GM21723 (cell line): ENCODE measurements around the gene VAPB.

Experiments used
- ATAC-seq: cut with Tn5 transposase; IDR thresholded peaks from one replicate; pipeline ENCODE4 v1.9.1; 2021; ENCODE audit warnings: mild to moderate bottlenecking, moderate library complexity; ENCODE audit not compliant: unreplicated experiment

The VAPB gene

DNA sequence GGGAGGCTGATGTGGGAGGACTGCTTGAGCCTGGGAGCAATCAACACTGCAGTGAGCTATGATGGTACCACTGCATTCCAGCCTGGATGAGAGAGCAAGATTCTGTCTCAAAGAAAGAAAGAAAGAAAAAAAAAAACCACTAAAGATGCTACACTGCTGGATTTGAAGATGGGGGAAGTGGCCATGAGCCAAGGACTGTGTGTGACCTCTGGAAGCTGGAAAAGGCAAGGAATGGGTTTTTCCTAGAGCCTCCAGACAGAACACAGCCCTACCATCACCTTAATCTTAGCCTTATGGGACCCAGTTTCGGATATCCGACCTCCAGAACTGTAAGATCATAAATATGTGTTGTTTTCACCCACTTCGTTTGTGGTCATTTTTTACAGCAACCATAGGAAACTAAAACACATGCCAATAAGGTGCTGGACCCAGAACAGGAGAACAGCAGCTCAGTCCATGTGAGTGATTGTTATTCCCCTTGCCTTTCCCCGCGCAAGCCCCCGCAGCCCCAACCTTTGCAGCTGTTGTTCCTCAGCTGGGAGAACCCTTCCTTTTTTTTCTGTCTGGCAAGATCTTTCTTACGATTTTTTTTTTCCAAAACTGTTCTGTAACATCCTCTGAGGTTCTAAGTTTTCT lies 11.1 kb upstream of the VAPB start:
- ATAC-seq, result no peak

GRCh38 chr20:58378704-58379103 lies 10.3 kb upstream of the VAPB start:
- no peak for ATAC-seq

DNA sequence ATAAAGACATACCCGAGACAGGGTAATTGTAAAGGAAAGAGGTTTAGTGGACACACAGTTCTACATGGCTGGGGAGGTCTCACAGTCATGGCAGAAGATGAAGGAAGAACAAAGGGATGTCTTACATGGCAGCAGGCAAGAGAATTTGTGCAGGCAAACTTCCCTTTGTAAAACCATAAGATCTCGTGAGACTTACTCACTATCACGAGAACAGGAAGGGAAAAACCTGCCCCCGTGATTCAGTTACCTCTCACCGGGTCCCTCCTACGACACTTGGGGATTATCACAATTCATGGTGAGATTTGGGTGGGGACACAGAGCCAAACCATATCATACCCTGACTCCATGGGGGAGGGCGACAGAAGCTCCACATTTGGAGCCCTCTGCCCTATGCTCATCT lies 7.4 kb upstream of the VAPB start:
- no peak for ATAC-seq

DNA sequence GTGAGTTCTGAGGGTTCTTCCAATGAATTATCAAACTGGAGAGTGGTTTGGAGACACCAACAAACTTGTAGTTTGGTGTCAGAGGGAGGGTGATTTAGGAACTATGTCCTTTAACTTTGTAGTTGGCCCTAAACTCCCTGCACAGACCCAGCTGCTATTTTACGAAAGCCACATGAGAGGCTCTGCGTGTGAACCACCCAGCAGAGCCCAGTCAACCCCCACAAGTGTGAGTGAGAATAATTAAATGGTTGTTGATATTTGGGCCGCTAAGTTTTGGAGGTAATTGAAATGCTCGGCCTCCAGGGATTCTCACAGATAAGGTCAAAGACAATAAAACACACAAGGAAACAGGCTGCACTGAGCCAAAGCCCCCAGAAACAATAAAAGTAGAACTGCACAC lies 6.9 kb upstream of the VAPB start:
- no peak for ATAC-seq

DNA sequence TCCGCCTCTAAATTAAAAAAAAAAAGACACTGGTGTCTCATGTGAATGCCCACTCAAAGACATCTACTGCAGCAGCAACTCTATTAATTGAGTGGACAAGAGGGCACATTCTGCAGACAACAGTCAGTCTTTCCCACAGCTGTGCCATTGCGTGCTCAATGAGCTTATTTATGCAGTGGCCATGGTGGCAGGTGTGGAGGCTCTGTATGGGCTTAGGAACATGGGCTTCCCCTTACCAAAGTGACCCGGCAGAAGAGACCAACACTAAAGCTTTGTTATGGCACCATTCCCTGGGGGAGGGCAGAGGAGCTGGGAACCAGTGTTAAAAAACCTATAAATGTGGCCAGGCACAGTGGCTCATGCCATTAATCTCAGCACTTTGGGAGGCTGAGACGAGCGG lies 4.2 kb upstream of the VAPB start:
- no peak for ATAC-seq

DNA sequence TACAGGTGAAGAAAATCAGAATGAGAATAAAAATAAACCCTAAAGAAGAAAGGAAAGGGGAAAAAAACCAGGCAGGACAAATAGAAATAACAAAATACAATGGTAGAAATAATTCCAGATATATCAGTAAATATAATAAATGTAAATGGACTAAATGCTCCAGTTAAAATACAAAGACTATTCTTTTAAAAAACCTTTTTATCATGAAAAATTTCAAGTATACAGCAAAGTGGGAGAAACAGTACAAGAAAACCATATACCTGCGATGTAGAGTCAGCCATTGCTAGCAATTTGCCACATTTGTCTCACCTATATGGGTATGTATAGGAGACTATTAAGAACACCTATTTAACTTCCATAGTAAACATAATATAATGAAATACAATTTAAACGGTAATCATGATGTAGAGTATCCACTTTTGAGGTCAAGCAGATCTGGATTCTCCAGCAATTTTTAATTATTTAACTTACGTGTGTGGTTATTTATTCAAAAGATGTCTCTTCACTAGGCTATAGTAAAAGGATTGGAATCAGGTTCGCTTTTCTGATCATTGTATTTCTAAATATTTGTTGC lies 914 bp upstream of the VAPB start:
- ATAC-seq, result no peak

DNA sequence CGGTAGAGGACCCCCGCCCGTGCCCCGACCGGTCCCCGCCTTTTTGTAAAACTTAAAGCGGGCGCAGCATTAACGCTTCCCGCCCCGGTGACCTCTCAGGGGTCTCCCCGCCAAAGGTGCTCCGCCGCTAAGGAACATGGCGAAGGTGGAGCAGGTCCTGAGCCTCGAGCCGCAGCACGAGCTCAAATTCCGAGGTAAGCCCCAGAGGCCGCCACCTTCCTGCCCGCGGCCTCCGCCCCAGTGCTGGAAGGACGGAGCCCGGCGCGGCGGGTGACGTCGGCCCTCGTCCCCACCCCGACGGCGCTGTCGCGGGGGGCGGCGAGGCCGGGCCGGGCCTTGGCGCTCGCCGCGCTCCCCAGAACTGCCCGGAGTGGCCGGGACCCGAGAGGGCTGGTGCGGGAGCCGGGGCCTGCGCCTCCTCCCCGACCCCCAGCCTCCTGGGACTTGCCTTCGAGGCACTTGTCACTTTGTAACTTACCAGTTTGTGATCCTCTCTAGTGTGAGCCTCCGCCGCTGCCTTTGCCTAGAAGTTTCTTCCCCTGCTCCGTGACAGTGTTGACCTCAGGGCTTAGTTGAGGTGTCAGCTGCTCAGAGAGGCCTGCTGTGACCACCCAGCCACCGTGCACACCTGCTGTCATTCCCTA lies 417 bp downstream of the VAPB start:
- ATAC-seq, result peak; percentile 30

DNA sequence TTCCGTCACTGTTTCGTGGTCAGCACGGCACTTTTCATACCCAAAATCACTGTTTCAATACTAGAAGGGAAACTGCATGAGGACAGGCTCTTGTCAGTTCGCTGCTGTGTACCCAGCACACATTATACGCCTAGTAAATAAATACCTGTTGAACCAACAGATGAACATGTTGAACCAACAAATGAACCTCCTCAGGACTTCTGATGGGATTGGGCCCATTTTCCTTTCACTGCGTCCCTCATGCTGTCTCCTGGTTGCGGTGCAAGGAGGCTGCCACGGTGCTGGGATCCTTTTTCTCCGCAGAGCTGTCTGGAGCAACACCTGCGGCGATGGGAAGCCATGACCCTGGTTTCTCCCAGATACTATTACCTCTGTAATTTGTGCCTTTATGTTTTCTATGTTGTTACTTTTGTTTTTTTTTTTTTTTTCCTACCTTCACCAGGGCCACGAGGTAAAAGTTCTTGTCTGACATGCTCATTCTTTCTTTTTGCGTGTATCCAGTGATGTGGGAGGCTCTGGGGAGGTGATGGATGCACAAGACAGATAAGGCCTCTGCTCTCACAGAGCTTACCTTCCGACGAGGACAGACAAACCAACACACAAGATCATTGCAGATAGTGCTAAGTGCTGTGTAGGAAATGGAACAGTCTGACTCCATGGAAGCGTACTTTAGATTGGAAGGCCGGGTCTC lies 1.1 kb downstream of the VAPB start:
- no peak for ATAC-seq

GRCh38 chr20:58390659-58391035 lies 1.6 kb downstream of the VAPB start:
- ATAC-seq, result no peak

GRCh38 chr20:58392286-58392685 lies 3.3 kb downstream of the VAPB start:
- no peak for ATAC-seq

DNA sequence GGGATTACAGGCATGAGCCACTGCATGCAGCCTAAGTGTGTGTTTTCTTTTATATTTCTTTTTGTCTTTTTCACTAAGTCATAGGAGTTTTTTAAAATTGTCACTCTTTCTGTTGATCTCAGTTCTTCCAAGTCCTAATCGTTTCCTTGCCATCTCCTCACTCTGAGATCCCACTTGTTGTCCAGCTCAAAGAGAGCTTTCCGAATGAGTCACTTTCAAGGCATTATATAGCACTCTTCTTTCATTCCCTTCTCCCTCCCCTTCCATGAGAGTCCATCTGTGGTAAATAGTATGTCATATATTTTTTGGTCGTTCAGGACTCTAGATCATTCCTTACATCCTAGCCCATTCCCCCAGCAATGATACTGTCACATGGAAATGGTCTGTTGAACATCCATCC lies 4.3 kb downstream of the VAPB start:
- no peak for ATAC-seq

GRCh38 chr20:58394801-58395200 lies 5.8 kb downstream of the VAPB start:
- ATAC-seq, result no peak

- no peak for ATAC-seq
Measured at GRCh38 chr20:58395604-58396003, 6.6 kb downstream of the VAPB start.

GRCh38 chr20:58397429-58397828 lies 8.4 kb downstream of the VAPB start:
- ATAC-seq, result no peak

- no peak for ATAC-seq
Measured at GRCh38 chr20:58398254-58398653, 9.2 kb downstream of the VAPB start.

- ATAC-seq, result no peak
Measured at GRCh38 chr20:58399926-58400325, 10.9 kb downstream of the VAPB start.

GRCh38 chr20:58401162-58401561 lies 12.1 kb downstream of the VAPB start:
- ATAC-seq, result no peak

DNA sequence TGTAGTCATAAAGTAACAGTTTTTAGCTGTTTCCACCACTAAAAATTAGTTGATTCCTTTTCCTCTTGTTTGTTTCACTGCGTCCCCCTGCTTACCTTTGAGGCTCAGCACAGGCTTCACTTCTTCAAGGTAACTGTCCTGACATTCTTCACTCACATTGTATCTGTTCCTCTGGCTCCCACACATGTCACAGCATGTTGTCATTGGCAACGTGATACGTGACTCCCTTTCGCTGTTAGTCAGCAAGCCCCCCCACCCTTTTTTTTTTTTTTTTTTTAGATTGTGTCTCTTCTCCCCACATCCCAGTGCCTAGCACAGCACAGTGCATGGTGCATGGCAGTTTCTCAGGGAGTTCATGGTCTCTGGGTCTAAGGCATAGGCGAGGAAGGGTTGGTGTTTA lies 13.3 kb downstream of the VAPB start:
- ATAC-seq, result no peak

DNA sequence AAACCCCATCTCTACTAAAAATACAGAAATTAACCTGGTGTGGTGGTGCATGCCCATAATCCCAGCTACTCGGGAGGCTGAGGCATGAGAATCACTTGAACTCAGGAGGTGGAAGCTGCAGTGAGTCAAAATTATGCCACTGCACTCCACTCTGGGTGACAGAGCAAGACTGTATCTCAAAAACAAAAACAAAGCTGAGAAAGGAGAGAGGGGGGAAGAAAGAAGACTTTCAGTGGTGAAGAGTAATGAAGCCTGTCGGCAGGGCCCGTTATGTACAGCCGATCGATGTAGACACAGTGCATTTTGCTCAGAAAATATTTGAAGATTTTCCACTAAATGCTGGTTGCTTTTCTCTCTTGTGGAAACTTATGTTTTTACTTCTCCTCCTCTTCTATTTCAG lies 13.8 kb downstream of the VAPB start:
- peak; percentile 80 for ATAC-seq

GRCh38 chr20:58403272-58403671 lies 14.2 kb downstream of the VAPB start:
- ATAC-seq, result peak; percentile 20

DNA sequence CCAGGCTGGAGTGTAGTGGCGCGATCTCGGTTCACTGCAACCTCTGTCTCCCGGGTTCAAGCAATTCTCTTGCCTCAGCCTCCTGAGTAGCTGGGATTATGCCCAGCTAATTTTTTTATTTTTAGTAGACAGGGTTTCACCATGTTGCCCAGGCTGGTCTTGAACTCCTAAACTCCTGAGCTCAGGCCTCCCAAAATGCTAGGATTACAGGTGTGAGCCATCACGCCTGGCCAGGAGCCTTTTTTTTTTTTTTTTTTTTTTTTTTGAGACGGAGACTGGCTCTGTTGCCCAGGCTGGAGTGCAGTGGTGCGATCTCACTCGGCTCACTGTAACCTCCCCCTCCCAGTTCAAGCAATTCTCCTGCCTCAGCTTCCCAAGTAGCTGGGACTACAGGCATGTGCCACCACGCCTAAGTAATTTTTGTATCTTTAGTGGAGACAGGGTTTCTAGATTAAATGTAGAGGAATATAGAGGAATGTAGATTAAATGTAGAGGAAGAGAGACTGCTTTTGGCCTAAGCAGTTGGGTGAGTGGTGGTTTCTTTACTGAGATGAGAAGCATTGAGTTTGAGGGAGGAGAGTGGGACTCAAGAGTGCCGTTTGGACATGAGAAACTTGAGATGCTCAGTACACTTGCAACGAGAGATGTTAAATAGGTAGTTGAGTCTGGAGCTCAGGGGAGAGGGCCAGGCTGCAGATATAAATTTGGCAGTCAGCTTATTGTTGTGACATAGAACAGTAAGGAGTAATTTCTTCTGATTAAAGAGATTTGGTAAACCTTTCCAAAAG lies 16.7 kb downstream of the VAPB start:
- ATAC-seq, result no peak
